Activated CD8-positive, alpha-beta T cell treated with anti-CD3 and anti-CD28 coated beads for 36 hours (primary cell): ENCODE data around the gene TMX1. TPM values are rescaled to one million over a fixed set of nuclear protein-coding genes. Genes with fewer than 3 reads are reported as not detected.

Experiments used
- ATAC-seq: fragments of 200-7000 bp; cut with Tn5 transposase; one replicate; pipeline ENCODE4 v1.10.0; 2021; ENCODE audit warnings: mild to moderate bottlenecking, moderate library complexity
- CTCF ChIA-PET: fragments of 350-600 bp; sonication (Branson Sonifier 250); formaldehyde crosslinking; loops from one replicate; lab custom pipeline; 2021; ENCODE audit warnings: antibody characterized with exemption; lab: Charles Lee
- POLR2A ChIA-PET: fragments of 350-600 bp; sonication (Branson Sonifier 250); formaldehyde crosslinking; loops from one replicate; lab custom pipeline; 2021; ENCODE audit warnings: antibody characterized with exemption; lab: Charles Lee
- DNase-seq: peaks from one replicate; pipeline ENCODE4 v3.0.0-alpha.2; 2020
- H3K27ac Mint-ChIP-seq: one replicate; pipeline ENCODE4 v1.8.0; 2021; ENCODE audit warnings: mild to moderate bottlenecking, mixed read lengths
- H3K27me3 Mint-ChIP-seq: one replicate; pipeline ENCODE4 v1.8.0; 2021; ENCODE audit warnings: mixed read lengths
- H3K36me3 Mint-ChIP-seq: one replicate; pipeline ENCODE4 v1.8.0; 2021; ENCODE audit warnings: low read depth, mixed read lengths
- H3K4me1 Mint-ChIP-seq: one replicate; pipeline ENCODE4 v1.8.0; 2021; ENCODE audit warnings: low read depth, mixed read lengths
- H3K4me3 Mint-ChIP-seq: one replicate; pipeline ENCODE4 v1.8.0; 2021; ENCODE audit warnings: mild to moderate bottlenecking, moderate library complexity, mixed read lengths
- H3K9me3 Mint-ChIP-seq: one replicate; pipeline ENCODE4 v1.8.0; 2021; ENCODE audit warnings: mixed read lengths
- intact Hi-C: fragments of 100-400 bp; cut with micrococcal nuclease; formaldehyde crosslinking; loops from one replicate; pipeline ENCODE4 v1.10.0; 2022
- total RNA-seq, 2 experiments: library from RNA; stranded (reverse); gene quantifications; one replicate each; pipeline ENCODE4 v1.2.3, GENCODE V29; 2021
- TF ChIP-seq, protein P1 (sequence below): fragments of 200-600 bp; IDR thresholded peaks from one replicate; pipeline ENCODE4 v1.8.0; 2022; ENCODE audit warnings: antibody characterized with exemption, mild to moderate bottlenecking

Gene TMX1
- total RNA-seq, 2 experiments from 2014 or later: 53.6 to 61.1 TPM

DNA sequence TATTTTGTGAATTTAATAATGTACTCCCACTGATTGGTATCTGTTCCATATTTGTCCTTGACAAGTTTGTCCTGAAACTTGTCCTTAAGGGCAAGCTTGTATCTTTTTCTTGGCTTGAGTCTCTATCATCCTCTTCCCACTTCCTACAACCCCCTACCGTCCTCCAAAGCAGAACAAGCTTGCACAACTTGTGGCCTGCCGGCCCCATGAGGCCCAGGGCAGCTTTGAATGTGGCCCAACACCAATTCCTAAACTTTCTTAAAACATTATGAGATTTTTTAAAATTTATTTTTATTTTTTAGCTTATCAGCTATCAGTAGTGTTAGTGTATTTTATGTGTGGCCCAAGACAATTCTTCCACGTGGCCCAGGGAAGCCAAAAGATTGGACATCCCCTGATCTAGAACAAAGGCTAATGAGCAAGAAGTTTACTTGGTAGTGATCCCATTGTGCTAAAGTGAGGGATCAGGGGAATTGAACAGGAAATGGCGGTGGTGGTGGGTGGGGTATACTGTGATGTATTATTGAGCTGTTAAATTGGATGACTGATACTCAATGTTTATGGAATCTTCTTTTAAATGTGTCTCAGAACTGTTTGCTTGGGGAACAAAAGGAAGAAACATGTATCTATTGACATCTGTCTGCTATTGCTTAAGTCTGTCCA, 37.8 kb downstream of the TMX1 start:
- ChIA-PET POLR2A (interaction anchor here (0.7 to 1.0 kb wide), 2 partner anchors 27 to 32 kb away, joined by 3 read pairs; no protein-coding TSS in a partner anchor), CTCF (interaction anchor here (0.6 to 1.2 kb wide), 4 partner anchors 18 to 1879 kb away, joined by 3 to 4 read pairs (median 4); no protein-coding TSS in a partner anchor)
- Mint-ChIP-seq H3K27me3 (no peaks in the 10 kb centered on the region), H3K36me3 (peaks cover 4% of the 10 kb centered on the region), H3K4me1 (no peaks in the 10 kb centered on the region), H3K4me3 (no peak overlapping the region), H3K9me3 (no peaks in the 10 kb centered on the region), H3K27ac (no peak overlapping the region)
- TF ChIP-seq, protein P1, sequence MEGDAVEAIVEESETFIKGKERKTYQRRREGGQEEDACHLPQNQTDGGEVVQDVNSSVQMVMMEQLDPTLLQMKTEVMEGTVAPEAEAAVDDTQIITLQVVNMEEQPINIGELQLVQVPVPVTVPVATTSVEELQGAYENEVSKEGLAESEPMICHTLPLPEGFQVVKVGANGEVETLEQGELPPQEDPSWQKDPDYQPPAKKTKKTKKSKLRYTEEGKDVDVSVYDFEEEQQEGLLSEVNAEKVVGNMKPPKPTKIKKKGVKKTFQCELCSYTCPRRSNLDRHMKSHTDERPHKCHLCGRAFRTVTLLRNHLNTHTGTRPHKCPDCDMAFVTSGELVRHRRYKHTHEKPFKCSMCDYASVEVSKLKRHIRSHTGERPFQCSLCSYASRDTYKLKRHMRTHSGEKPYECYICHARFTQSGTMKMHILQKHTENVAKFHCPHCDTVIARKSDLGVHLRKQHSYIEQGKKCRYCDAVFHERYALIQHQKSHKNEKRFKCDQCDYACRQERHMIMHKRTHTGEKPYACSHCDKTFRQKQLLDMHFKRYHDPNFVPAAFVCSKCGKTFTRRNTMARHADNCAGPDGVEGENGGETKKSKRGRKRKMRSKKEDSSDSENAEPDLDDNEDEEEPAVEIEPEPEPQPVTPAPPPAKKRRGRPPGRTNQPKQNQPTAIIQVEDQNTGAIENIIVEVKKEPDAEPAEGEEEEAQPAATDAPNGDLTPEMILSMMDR: no peak
- DNase-seq (no peak), ATAC-seq (no peak)
- intact Hi-C loops: no loop called here

DNA sequence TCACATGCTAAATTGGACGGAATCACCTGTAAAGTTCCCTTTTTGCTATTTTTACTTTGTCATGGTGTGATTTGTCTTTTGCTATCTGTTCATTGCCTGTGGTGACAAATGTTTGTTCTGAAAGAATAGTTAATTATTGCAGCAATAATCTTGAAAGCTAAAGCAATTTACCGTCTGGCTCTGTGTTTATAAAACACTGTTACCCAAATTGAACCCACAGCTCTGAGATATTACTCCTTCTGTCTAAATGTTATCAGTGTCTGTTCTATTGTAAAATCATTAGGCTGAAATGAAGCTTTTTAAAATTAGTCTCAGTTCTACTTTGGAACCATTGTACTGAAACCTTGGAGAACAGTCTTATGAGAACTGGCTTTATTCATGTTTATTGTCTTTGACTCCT, 42.5 kb downstream of the TMX1 start:
- H3K27ac Mint-ChIP-seq: no peak overlapping the region
- no peak for DNase-seq
- no peak for ATAC-seq
- intact Hi-C loops: no loop called here
- no peaks in the 10 kb centered on the region for H3K4me1 Mint-ChIP-seq
- ChIA-PET POLR2A (interaction anchor here (0.9 kb wide), 1 partner anchor 11 kb away, joined by 3 read pairs; no protein-coding TSS in a partner anchor), CTCF (interaction anchor here (0.7 to 3.2 kb wide), 24 partner anchors 8 to 696 kb away, joined by 3 to 35 read pairs (median 5); no protein-coding TSS in a partner anchor)
- TF ChIP-seq, protein P1: no peak
- no peaks in the 10 kb centered on the region for H3K27me3 Mint-ChIP-seq
- no peak overlapping the region for H3K4me3 Mint-ChIP-seq
- peaks cover 4% of the 10 kb centered on the region for H3K36me3 Mint-ChIP-seq
- no peaks in the 10 kb centered on the region for H3K9me3 Mint-ChIP-seq

DNA sequence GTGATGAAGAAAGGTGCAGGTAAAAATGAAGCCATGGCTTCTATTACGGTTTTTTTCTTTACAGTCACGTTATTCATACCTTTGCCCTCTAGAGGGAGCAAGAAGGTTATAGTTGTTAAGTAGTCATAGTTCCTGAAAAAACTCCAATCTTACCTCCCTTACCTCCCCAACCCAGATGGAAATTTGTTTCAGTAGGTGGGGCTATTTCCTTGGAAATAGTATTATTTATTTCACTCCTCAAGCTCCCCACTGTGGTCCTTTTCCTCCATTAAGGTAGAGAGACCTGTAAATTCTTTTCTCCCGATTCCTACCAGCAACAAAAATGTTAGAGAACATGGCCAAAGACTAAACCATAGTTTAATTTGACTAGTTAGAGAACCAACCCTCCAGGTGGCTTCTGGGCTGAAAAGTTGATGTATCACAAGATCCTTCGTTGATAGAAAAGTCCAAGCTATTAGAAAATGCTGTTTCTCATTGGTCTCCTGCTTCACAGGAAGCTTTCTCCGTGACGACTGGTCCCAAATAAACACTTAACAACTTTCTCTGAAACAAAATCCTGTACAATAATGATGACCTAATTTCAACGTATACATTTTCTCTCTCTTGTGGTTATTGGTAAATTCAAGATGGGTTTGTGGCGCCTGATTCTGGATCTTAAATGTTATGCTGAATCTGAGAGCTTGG, 43.5 kb downstream of the TMX1 start:
- Mint-ChIP-seq H3K27me3 (no peaks in the 10 kb centered on the region), H3K27ac (no peak overlapping the region), H3K36me3 (peaks cover 4% of the 10 kb centered on the region), H3K9me3 (no peaks in the 10 kb centered on the region), H3K4me3 (no peak overlapping the region), H3K4me1 (no peaks in the 10 kb centered on the region)
- DNase-seq (no peak), ATAC-seq (no peak)
- intact Hi-C loops: no loop called here
- TF ChIP-seq, protein P1: peak; percentile 78
- ChIA-PET POLR2A (interaction anchor here (0.5 to 0.9 kb wide), 2 partner anchors 9 to 10 kb away, joined by 3 read pairs; no protein-coding TSS in a partner anchor), CTCF (interaction anchor here (0.7 to 3.2 kb wide), 33 partner anchors 8 to 695 kb away, joined by 3 to 35 read pairs (median 4); no protein-coding TSS in a partner anchor)

- TF ChIP-seq, protein P1: no peak
- no peak overlapping the region for H3K27ac Mint-ChIP-seq
Observed at GRCh38 chr14:51284241-51284640, 44.2 kb downstream of the TMX1 start.

More at GRCh38 chr14:51284241-51284640, 44.2 kb downstream of the TMX1 start:
- Mint-ChIP-seq H3K36me3 (peaks cover 4% of the 10 kb centered on the region), H3K9me3 (no peaks in the 10 kb centered on the region), H3K27me3 (no peaks in the 10 kb centered on the region), H3K4me1 (no peaks in the 10 kb centered on the region), H3K4me3 (no peak overlapping the region)
- ChIA-PET POLR2A (no interaction called here), CTCF (interaction anchor here (0.7 to 3.2 kb wide), 26 partner anchors 8 to 694 kb away, joined by 3 to 35 read pairs (median 6); no protein-coding TSS in a partner anchor)
- intact Hi-C loops: no loop called here
- ATAC-seq (no peak), DNase-seq (no peak)
